Esophagus muscularis mucosa (tissue), 3 donors: ENCODE results near the gene ZNF79.

Experiments
- POLR2A ChIP-seq: fragments of 450-650 bp; IDR thresholded peaks from one replicate; pipeline ENCODE4 v1.6.1; 2017; ENCODE audit warnings: antibody characterized with exemption, moderate library complexity, mild to moderate bottlenecking, low read depth
- TF ChIP-seq, protein P1 (sequence below), 3 experiments: fragments of 200-600 bp in 2 of 3; fragments of 450-650 bp in 1 of 3; sonication (generic) in 2 of 3; IDR thresholded peaks; one replicate each; pipeline ENCODE4 v1.5.1; 2017 to 2019; ENCODE audit warnings: antibody characterized with exemption in 3 of 3, mild to moderate bottlenecking in 2 of 3, moderate library complexity in 1 of 3

DNA sequence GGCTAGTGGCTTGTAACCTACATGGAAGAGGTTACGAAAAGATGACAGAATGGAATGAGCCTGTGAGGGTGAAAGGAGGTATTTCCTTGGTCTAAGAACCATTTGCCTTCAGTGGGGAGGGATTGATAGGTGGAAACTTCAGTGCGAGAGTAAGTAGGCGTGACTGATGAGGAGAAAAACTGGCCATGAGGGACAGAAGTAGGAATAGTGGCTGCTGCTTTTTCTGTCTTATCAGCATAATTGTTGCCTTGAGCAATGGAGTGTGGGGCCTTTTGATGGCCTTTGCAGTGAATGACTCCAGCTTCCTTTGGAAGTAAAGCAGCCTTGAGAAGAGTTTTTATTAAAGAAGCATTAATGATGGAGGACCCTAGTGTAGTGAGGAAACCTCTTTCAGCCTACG lies 9.0 kb upstream of the ZNF79 start:
- TF ChIP-seq, protein P1, sequence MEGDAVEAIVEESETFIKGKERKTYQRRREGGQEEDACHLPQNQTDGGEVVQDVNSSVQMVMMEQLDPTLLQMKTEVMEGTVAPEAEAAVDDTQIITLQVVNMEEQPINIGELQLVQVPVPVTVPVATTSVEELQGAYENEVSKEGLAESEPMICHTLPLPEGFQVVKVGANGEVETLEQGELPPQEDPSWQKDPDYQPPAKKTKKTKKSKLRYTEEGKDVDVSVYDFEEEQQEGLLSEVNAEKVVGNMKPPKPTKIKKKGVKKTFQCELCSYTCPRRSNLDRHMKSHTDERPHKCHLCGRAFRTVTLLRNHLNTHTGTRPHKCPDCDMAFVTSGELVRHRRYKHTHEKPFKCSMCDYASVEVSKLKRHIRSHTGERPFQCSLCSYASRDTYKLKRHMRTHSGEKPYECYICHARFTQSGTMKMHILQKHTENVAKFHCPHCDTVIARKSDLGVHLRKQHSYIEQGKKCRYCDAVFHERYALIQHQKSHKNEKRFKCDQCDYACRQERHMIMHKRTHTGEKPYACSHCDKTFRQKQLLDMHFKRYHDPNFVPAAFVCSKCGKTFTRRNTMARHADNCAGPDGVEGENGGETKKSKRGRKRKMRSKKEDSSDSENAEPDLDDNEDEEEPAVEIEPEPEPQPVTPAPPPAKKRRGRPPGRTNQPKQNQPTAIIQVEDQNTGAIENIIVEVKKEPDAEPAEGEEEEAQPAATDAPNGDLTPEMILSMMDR (IDR thresholded peaks at IDR 0.05), result no peak
- TF ChIP-seq POLR2A, result no peak
